Measurements from ENCODE around the gene AGBL2. TPM values are rescaled to one million over a fixed set of nuclear protein-coding genes. Genes with fewer than 3 reads are reported as not detected.
A peak's percentile ranks its signal among the peaks of the same experiment; 100 is the strongest.
"Not testable (repeated sequence)": the region's sequence is repeated elsewhere in the genome, so short reads cannot be mapped to it uniquely, and the experiment has no call there.

Gene AGBL2
- total RNA-seq, 2 donors from 2014 or later = 3.7 to 8.6 TPM

GRCh38 chr11:47714554-47715081, 551 bp downstream of the AGBL2 start:
- Mint-ChIP-seq H3K4me1 (peaks cover 14% of the 10 kb centered on the region), H3K9me3 (no peaks in the 10 kb centered on the region), H3K36me3 (ENCODE audit: low read depth) (peaks cover 44% of the 10 kb centered on the region), H3K27ac (peak overlapping the region; percentile 99), H3K4me3 (peak overlapping the region; percentile 96), H3K27me3 (no peaks in the 10 kb centered on the region)
- ATAC-seq (replicated peaks) = no peak

GRCh38 chr11:47711816-47712215, 3.4 kb downstream of the AGBL2 start:
- H3K4me3 Mint-ChIP-seq = no peak overlapping the region
- ATAC-seq (replicated peaks) = no peak
- H3K4me1 Mint-ChIP-seq = peaks cover 14% of the 10 kb centered on the region
- no peaks in the 10 kb centered on the region for H3K27me3 Mint-ChIP-seq
- no peaks in the 10 kb centered on the region for H3K9me3 Mint-ChIP-seq
- no peak overlapping the region for H3K27ac Mint-ChIP-seq
- peaks cover 18% of the 10 kb centered on the region for H3K36me3 Mint-ChIP-seq (ENCODE audit: low read depth)

DNA sequence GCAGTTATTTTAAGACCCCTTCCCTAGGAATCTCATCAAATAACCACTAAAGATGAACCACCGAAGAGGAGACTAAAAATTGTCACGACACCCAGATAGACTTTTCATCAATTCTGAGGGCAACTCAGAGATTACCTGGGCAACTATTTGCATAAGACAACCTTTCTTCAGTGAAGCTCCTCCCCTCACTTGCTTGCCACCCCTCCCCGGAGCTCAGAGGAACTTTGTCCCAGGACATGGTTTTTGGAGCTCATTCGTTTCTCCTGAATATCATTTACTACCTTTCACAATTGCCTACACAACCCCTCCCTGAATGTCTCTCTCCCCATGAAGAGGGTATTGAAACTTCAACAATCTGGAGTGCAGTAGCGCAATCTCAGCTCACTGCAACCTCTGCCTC, 3.9 kb downstream of the AGBL2 start:
- H3K27me3 Mint-ChIP-seq = no peaks in the 10 kb centered on the region
- no peaks in the 10 kb centered on the region for H3K9me3 Mint-ChIP-seq
- H3K36me3 Mint-ChIP-seq (ENCODE audit: low read depth) = peaks cover 12% of the 10 kb centered on the region
- H3K4me1 Mint-ChIP-seq = peaks cover 14% of the 10 kb centered on the region
- H3K27ac Mint-ChIP-seq = no peak overlapping the region
- H3K4me3 Mint-ChIP-seq = no peak overlapping the region
- ATAC-seq (replicated peaks) = no peak

DNA sequence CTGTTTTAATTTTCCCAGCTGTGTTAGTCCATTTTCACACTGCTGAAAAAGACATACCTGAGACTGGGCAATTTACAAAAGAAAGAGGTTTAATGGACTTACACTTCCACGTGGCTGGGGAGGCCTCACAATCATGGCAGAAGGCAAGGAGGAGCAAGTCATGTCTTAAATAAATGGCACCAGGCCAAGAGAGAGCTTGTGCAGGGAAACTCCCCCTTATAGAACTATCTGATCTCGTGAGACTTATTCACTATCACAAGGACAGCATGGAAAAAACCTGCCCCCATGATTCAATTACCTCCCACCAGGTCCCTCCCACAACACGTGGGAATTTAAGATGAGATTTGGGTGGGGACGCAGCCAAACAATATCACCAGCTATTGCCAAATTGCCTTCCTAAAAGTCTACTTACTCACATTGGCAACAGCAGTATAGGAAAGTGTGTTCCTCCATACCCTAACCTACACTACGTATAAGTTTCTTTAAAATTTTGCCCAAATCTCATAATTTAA, 7.8 kb downstream of the AGBL2 start:
- not testable (repeated sequence) for ATAC-seq (replicated peaks); H3K4me3 Mint-ChIP-seq; H3K27me3 Mint-ChIP-seq; H3K9me3 Mint-ChIP-seq; H3K36me3 Mint-ChIP-seq (ENCODE audit: low read depth); H3K4me1 Mint-ChIP-seq; H3K27ac Mint-ChIP-seq

DNA sequence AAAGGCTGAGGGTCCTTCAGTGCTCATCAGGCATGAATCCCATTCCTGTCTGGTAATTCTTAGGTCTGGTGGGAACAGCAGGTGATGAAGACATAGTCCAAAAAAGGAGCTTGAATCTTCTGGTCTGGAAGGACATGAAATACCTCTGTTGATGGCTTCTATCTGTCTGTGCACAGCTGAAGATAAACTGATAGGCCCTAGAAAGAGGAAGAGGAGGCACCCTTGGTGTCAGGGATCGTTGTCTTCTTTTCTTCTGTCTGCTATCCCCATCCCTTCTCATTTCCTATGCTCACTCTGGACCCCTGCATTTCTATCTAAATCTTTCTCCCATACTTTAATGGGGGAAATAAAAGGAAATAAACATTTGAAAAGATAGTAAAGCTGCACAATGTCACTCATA, 9.4 kb downstream of the AGBL2 start:
- Mint-ChIP-seq H3K36me3 (ENCODE audit: low read depth) (no peaks in the 10 kb centered on the region), H3K4me3 (no peak overlapping the region), H3K27me3 (no peaks in the 10 kb centered on the region), H3K4me1 (peaks cover 7% of the 10 kb centered on the region), H3K27ac (no peak overlapping the region), H3K9me3 (no peaks in the 10 kb centered on the region)
- ATAC-seq (replicated peaks) = no peak

DNA sequence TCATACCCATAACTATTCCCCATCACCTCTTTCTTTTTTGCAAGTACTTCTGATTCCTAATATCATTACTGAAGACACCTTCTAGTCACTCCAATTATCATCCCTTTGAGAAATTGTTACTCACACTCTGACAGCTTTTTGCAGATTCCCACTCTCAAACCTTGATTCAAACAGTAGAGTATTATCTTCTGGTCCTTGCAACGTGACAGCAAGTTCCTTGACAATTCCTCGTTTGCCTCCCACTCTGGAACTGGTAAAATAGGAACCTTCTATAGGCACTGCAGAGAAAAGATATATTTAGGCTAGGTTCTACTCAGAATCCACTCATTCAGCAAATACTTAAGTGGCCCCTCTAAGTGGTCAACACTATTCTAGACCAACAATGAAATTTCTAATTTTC, 23.2 kb downstream of the AGBL2 start:
- ATAC-seq (replicated peaks) = no peak
- Mint-ChIP-seq H3K27me3 (no peaks in the 10 kb centered on the region), H3K4me1 (no peaks in the 10 kb centered on the region), H3K27ac (no peak overlapping the region), H3K36me3 (ENCODE audit: low read depth) (no peaks in the 10 kb centered on the region), H3K9me3 (no peaks in the 10 kb centered on the region), H3K4me3 (no peak overlapping the region)

DNA sequence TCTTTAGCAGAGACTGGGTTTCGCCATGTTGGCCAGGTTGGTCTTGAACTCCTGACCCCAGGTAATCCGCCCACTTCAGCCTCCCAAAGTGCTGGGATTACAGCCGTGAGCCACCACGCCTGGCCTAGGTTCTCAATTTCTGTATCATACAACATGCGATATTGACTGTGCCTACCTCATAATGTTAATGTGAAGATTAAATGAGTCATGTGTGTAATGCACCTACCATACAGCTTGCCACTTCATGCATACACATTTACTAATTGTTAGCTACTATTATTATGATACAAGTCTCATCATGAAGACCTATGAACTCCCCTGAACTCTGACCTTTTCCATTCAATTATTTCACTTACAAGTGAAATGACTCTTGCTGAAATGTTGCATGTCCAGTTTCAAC, 25.7 kb downstream of the AGBL2 start:
- no peaks in the 10 kb centered on the region for H3K4me1 Mint-ChIP-seq

GRCh38 chr11:47688991-47689390, 26.2 kb downstream of the AGBL2 start:
- Mint-ChIP-seq H3K27ac (no peak overlapping the region), H3K4me3 (no peak overlapping the region), H3K27me3 (no peaks in the 10 kb centered on the region), H3K9me3 (no peaks in the 10 kb centered on the region), H3K4me1 (no peaks in the 10 kb centered on the region), H3K36me3 (ENCODE audit: low read depth) (no peaks in the 10 kb centered on the region)
- no peak for ATAC-seq (replicated peaks)

More for the DNA sequence above, 25.7 kb downstream of the AGBL2 start:
- no peak for ATAC-seq (replicated peaks)
- H3K4me3 Mint-ChIP-seq = no peak overlapping the region
- H3K27me3 Mint-ChIP-seq = no peaks in the 10 kb centered on the region
- H3K9me3 Mint-ChIP-seq = no peaks in the 10 kb centered on the region
- no peaks in the 10 kb centered on the region for H3K36me3 Mint-ChIP-seq (ENCODE audit: low read depth)
- H3K27ac Mint-ChIP-seq = no peak overlapping the region

- no peak for ATAC-seq (replicated peaks)
- Mint-ChIP-seq H3K27ac (no peak overlapping the region), H3K27me3 (no peaks in the 10 kb centered on the region), H3K4me1 (no peaks in the 10 kb centered on the region), H3K36me3 (ENCODE audit: low read depth) (no peaks in the 10 kb centered on the region), H3K9me3 (no peaks in the 10 kb centered on the region), H3K4me3 (no peak overlapping the region)
Measured at GRCh38 chr11:47688111-47688510, 27.1 kb downstream of the AGBL2 start.

DNA sequence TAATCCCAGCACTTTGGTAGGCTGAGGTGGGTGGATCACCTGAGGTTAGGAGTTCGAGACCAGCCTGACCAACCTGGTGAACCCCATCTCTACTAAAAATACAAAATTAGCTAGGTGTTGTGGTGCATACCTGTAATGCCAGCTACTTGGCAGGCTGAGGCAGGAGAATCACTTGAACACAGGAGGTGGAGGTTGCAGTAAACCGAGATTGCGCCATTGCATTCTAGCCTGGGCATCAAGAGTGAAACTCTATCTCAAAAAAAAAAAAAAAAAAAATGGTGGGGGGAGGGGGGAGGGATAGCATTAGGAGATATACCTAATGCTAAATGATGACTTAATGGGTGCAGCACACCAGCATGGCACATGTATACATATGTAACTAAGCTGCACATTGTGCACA, 28.5 kb downstream of the AGBL2 start:
- not testable (repeated sequence) for H3K27me3 Mint-ChIP-seq; H3K27ac Mint-ChIP-seq; H3K4me3 Mint-ChIP-seq; ATAC-seq (replicated peaks); H3K9me3 Mint-ChIP-seq; H3K36me3 Mint-ChIP-seq (ENCODE audit: low read depth); H3K4me1 Mint-ChIP-seq

DNA sequence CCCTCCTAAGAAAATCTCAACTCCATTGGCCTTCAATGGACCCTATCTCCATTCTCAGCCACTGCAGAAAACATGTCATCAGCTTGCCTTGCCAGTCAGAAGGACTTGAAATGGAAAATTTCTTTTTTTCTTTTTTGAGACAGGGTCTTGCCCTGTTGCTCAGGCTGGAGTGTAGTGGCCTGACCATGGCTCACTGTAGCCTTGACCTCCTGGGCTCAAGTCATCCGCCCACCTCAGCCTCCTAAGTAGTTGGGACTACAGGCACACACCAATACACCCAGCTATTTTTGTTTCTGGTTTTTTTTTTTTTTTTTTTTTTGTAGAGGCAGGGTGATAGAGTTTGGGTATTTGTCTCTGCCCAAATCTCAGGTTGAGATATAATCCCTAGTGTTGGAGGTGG, 29.0 kb downstream of the AGBL2 start:
- no peak overlapping the region for H3K4me3 Mint-ChIP-seq
- H3K27me3 Mint-ChIP-seq = no peaks in the 10 kb centered on the region
- no peak for ATAC-seq (replicated peaks)
- no peaks in the 10 kb centered on the region for H3K4me1 Mint-ChIP-seq
- H3K36me3 Mint-ChIP-seq (ENCODE audit: low read depth) = no peaks in the 10 kb centered on the region
- no peak overlapping the region for H3K27ac Mint-ChIP-seq
- H3K9me3 Mint-ChIP-seq = no peaks in the 10 kb centered on the region

DNA sequence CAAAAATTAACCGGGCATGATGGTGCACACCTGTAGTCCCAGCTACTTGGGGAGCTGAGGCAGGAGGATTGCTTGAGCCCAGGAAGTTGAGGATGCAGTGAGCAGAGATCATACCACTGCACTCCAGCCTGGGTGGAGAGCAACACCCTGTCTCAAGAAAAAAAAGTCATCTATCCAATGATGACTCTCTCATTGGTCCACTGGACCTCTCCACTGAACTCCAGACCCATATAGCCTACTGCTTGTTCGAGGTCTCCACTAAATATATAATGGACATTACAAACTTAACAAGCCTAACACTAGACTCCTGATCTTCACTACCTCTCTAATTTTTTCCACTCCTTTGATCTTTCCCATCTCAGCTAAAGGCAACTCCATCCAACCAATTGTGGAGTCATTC, 39.3 kb downstream of the AGBL2 start:
- H3K9me3 Mint-ChIP-seq = no peaks in the 10 kb centered on the region
- H3K4me3 Mint-ChIP-seq = no peak overlapping the region
- H3K27ac Mint-ChIP-seq = no peak overlapping the region
- H3K27me3 Mint-ChIP-seq = no peaks in the 10 kb centered on the region
- no peaks in the 10 kb centered on the region for H3K4me1 Mint-ChIP-seq
- no peaks in the 10 kb centered on the region for H3K36me3 Mint-ChIP-seq (ENCODE audit: low read depth)
- ATAC-seq (replicated peaks) = no peak

GRCh38 chr11:47672283-47672730, 42.9 kb downstream of the AGBL2 start:
- no peak overlapping the region for H3K4me3 Mint-ChIP-seq
- no peaks in the 10 kb centered on the region for H3K27me3 Mint-ChIP-seq
- no peaks in the 10 kb centered on the region for H3K4me1 Mint-ChIP-seq
- ATAC-seq (replicated peaks) = no peak
- no peak overlapping the region for H3K27ac Mint-ChIP-seq
- no peaks in the 10 kb centered on the region for H3K36me3 Mint-ChIP-seq (ENCODE audit: low read depth)
- H3K9me3 Mint-ChIP-seq = no peaks in the 10 kb centered on the region

DNA sequence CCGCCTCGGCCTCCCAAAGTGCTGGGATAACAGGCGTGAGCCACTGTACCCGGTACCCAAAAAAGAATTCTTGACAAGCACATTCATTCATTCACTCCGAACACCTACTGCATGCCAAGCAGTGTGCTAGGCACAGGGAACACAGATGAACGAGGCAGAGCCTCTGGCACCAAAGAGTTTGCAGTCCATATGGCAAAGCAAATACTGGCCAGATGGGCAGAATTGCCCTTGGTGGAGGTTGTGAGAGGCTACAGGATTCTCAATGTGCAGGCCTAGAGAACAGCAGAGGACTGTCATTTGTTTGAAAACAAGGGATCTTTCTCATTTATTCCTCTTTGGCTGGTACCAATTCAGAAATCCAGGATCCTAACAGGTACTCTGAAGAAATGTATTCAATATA, 45.3 kb downstream of the AGBL2 start:
- H3K36me3 Mint-ChIP-seq (ENCODE audit: low read depth) = no peaks in the 10 kb centered on the region
- no peaks in the 10 kb centered on the region for H3K27me3 Mint-ChIP-seq
- H3K9me3 Mint-ChIP-seq = no peaks in the 10 kb centered on the region
- no peak overlapping the region for H3K4me3 Mint-ChIP-seq
- no peaks in the 10 kb centered on the region for H3K4me1 Mint-ChIP-seq
- H3K27ac Mint-ChIP-seq = no peak overlapping the region
- ATAC-seq (replicated peaks) = no peak

DNA sequence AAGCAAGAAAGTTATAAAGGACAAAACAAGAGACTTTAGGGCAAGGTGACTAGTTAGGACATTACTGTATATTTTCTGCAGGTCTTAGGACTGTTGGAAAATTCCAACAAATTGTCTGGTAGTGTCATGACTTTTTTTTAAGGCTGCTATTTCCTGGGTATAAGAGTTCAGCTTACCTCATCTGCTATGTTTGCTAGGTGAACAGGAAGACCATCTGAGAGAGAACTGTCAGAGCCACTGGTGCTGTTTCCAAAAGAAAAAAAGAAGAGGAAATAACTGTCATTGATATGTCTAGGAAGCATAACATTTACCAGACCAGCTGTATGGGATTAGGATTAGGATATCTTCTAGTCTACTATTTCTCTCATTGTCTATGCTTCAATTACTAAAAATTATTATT, 46.5 kb downstream of the AGBL2 start:
- no peaks in the 10 kb centered on the region for H3K36me3 Mint-ChIP-seq (ENCODE audit: low read depth)
- H3K27me3 Mint-ChIP-seq = no peaks in the 10 kb centered on the region
- ATAC-seq (replicated peaks) = no peak
- no peak overlapping the region for H3K27ac Mint-ChIP-seq
- H3K4me3 Mint-ChIP-seq = no peak overlapping the region
- no peaks in the 10 kb centered on the region for H3K4me1 Mint-ChIP-seq
- H3K9me3 Mint-ChIP-seq = no peaks in the 10 kb centered on the region

GRCh38 chr11:47667555-47667954, 47.6 kb downstream of the AGBL2 start:
- no peaks in the 10 kb centered on the region for H3K4me1 Mint-ChIP-seq
- H3K9me3 Mint-ChIP-seq = no peaks in the 10 kb centered on the region
- no peaks in the 10 kb centered on the region for H3K27me3 Mint-ChIP-seq
- H3K4me3 Mint-ChIP-seq = no peak overlapping the region
- no peaks in the 10 kb centered on the region for H3K36me3 Mint-ChIP-seq (ENCODE audit: low read depth)
- ATAC-seq (replicated peaks) = no peak
- peak overlapping the region; percentile 36 for H3K27ac Mint-ChIP-seq
